ENCODE measurements around the gene DGLUCY.
"Not testable (repeated sequence)": the region's sequence is repeated elsewhere in the genome, so short reads cannot be mapped to it uniquely, and the experiment has no call there.

Gene DGLUCY

GRCh38 chr14:91154851-91155625, 41.2 kb downstream of the DGLUCY start:
- TF ChIP-seq OSR1 (CRISPR knock-in tag; IDR thresholded peaks at IDR 0.05) (no peak), ZNF70 (CRISPR knock-in tag; IDR thresholded peaks at IDR 0.05) (no peak), ESRRG (CRISPR knock-in tag; IDR thresholded peaks at IDR 0.05) (no peak), GLIS3 (CRISPR knock-in tag; IDR thresholded peaks at IDR 0.05) (no peak), RARB (CRISPR knock-in tag; IDR thresholded peaks at IDR 0.05) (no peak), ZNF565 (CRISPR knock-in tag; conservative IDR thresholded peaks at IDR 0.05; ENCODE audit: low read depth) (no peak), ZNF8 (CRISPR knock-in tag; IDR thresholded peaks at IDR 0.05) (no peak), SNAI2 (CRISPR knock-in tag; IDR thresholded peaks at IDR 0.05) (no peak), TCF4 (CRISPR knock-in tag; IDR thresholded peaks at IDR 0.05; ENCODE audit: borderline replicate concordance) (no peak)
- no peak; the same call in 2 of the 3 replicates for ATAC-seq

DNA sequence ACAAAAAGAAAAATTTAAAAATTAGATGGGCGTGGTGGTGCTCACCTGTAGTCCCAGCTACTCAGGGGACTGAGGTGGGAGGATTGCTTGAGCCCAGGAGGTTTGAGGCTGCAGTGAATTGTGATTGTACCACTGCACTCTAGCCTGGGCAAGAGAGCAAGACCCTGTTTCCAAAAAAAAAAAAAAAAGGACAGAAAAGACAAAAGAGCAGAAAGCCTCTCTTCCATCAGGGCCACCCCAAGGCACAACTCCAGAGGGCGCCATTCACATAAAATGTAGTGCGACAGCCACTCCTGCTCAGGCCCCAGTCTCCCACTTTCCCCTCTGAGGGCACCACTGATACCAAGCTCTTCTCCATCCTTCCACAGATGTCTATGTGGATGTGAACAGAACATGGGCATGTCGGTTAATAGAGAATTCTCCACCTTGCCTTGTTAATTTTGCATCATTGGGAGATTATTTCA, 41.8 kb downstream of the DGLUCY start:
- no peak for ATAC-seq
- TF ChIP-seq ZC3H10 (CRISPR knock-in tag; IDR thresholded peaks at IDR 0.05) (no peak), ZFP30 (CRISPR knock-in tag; IDR thresholded peaks at IDR 0.05) (no peak), ZNF8 (CRISPR knock-in tag; IDR thresholded peaks at IDR 0.05) (no peak), GLIS3 (CRISPR knock-in tag; IDR thresholded peaks at IDR 0.05) (no peak), TCF4 (CRISPR knock-in tag; IDR thresholded peaks at IDR 0.05; ENCODE audit: borderline replicate concordance) (no peak), SNAI2 (CRISPR knock-in tag; IDR thresholded peaks at IDR 0.05) (no peak), RARB (CRISPR knock-in tag; IDR thresholded peaks at IDR 0.05) (no peak), ZNF70 (CRISPR knock-in tag; IDR thresholded peaks at IDR 0.05) (no peak), ESRRG (CRISPR knock-in tag; IDR thresholded peaks at IDR 0.05) (no peak)

DNA sequence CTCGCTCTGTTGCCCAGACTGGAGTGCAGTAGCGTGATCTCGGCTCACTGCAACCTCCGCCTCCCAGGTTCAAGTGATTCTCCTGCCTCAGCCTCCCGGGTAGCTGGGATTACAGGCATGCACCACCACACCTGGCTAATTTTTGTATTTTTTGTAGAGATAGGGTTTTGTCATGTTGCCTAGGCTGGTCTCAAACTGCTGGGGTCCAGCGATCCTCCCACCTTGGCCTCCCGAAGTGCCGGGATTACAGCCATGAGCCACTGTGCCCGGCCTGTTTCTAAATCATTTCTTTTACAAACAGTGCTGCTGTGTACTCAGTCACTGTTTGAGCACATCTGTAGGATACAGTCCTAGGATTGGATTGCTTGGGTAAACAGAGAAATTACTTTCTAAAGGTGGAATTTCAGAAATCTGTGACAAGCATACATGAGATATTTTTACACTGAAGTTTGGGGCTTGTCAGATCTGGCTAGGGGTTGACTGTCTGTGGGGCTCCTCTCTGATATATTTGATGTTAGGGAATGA, 42.3 kb downstream of the DGLUCY start:
- not testable (repeated sequence) for ATAC-seq

GRCh38 chr14:91156877-91157276, 43.0 kb downstream of the DGLUCY start:
- ATAC-seq = not testable (repeated sequence)

DNA sequence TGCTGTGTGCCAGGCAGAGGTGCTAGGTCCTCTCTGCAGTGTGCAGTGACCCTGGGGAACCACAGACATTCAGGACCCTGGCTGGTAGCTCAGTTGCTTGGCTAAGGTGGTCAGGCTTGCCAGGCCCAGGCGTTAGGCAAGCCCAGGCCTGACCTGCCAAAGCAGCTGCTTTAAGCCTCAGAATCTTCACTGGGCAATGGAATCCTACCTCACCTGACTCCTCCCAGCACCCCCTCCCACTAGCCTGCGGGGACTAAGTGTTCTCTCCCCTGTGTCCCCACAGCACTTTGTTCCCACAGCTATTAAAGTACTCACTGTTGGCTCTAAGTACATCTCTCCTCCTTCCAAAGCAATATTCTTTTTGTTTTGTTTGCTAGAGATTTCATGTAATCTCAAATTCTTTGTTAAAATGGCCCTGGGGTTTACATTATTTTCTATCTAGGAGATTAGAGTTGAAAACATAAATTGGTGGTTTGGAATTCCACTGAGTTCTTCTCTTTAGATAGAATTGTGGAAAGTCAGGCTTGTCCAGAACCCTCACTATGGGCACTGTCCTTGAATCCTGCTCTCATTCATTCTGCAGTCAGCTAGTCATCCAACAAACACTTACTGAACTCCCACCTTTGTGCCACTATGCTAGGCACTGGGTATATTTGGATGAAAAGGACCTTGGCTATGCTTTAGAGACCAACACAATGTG, 44.4 kb downstream of the DGLUCY start:
- TF ChIP-seq, protein P1, sequence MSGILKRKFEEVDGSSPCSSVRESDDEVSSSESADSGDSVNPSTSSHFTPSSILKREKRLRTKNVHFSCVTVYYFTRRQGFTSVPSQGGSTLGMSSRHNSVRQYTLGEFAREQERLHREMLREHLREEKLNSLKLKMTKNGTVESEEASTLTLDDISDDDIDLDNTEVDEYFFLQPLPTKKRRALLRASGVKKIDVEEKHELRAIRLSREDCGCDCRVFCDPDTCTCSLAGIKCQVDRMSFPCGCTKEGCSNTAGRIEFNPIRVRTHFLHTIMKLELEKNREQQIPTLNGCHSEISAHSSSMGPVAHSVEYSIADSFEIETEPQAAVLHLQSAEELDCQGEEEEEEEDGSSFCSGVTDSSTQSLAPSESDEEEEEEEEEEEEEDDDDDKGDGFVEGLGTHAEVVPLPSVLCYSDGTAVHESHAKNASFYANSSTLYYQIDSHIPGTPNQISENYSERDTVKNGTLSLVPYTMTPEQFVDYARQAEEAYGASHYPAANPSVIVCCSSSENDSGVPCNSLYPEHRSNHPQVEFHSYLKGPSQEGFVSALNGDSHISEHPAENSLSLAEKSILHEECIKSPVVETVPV (CRISPR knock-in tag; IDR thresholded peaks at IDR 0.05) = no peak
- ATAC-seq = no peak

DNA sequence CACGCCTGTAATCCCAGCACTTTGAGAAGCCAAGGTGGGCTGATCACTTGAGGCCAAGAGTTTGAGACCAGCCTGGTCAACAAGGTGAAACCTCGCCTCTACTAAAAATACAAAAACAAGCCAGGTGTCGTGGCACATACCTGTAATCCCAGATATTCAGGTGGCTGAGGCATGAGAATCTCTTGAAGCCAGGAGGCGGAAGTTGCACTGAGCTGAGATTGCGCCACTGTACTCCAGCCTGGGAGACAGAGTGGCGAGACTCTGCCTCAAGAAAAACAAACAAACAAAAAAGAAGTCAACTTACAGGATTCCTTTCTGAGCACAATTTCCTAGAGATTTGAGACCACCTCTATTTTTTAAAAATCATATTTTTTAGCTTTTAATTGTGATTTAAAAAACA, 45.3 kb downstream of the DGLUCY start:
- no peak for ATAC-seq
- TF ChIP-seq TOX (CRISPR knock-in tag; IDR thresholded peaks at IDR 0.05; ENCODE audit: borderline replicate concordance) (no peak), ZNF565 (CRISPR knock-in tag; conservative IDR thresholded peaks at IDR 0.05; ENCODE audit: low read depth) (no peak), ARNTL (CRISPR knock-in tag; IDR thresholded peaks at IDR 0.05; ENCODE audit: borderline replicate concordance, low read depth) (no peak), SNAI2 (CRISPR knock-in tag; IDR thresholded peaks at IDR 0.05) (no peak), RARB (CRISPR knock-in tag; IDR thresholded peaks at IDR 0.05) (no peak), ZFP3 (CRISPR knock-in tag; IDR thresholded peaks at IDR 0.05) (no peak), BACH2 (CRISPR knock-in tag; IDR thresholded peaks at IDR 0.05; ENCODE audit: borderline replicate concordance) (no peak), ISL1 (CRISPR knock-in tag; IDR thresholded peaks at IDR 0.05) (no peak), TSHZ2 (CRISPR knock-in tag; IDR thresholded peaks at IDR 0.05) (no peak), PATZ1 (CRISPR knock-in tag; IDR thresholded peaks at IDR 0.05; ENCODE audit: borderline replicate concordance) (no peak), OSR1 (CRISPR knock-in tag; IDR thresholded peaks at IDR 0.05) (no peak)

All from SK-N-SH treated with all-trans-retinoic acid at 6 μM for 48 hours (cell line).